ENCODE measurements around the gene CYRIA. TPM values are rescaled to one million over a fixed set of nuclear protein-coding genes. Genes with fewer than 3 reads are reported as not detected.

CYRIA gene
- total and polyA plus RNA-seq, 8 donors: under 0.01 to 12.7 (median 3.3) TPM

- H3K4me1 ChIP-seq: no peaks in the 10 kb centered on the region
- WGBS, 5 donors: 77 to 83% (median 79%) methylated on average over 5 of the region's 5 CpGs
- H3K27me3 ChIP-seq: peaks cover 0 to 4% (median 0%) of the 10 kb centered on the region in 3 donors
- no peak for TF ChIP-seq POLR2AphosphoS5 (IDR thresholded peaks at IDR 0.05)
- no peak for TF ChIP-seq CTCF (IDR thresholded peaks at IDR 0.05)
- no peak for TF ChIP-seq POLR2A (IDR thresholded peaks at IDR 0.05)
- TF ChIP-seq EP300 (IDR thresholded peaks at IDR 0.05): no peak
- H3K9me3 ChIP-seq: no peaks in the 10 kb centered on the region
- no peak overlapping the region for H3K27ac ChIP-seq
- intact Hi-C loops (cut with DNase I; ENCODE audit: low total_unique reads): no loop called here
- DNase-seq: no peak
- H3K36me3 ChIP-seq: no peaks in the 10 kb centered on the region
- no peak overlapping the region for H3K4me3 ChIP-seq
Measured at GRCh38 chr2:16707014-16707623, 41.5 kb upstream of the CYRIA start.

DNA sequence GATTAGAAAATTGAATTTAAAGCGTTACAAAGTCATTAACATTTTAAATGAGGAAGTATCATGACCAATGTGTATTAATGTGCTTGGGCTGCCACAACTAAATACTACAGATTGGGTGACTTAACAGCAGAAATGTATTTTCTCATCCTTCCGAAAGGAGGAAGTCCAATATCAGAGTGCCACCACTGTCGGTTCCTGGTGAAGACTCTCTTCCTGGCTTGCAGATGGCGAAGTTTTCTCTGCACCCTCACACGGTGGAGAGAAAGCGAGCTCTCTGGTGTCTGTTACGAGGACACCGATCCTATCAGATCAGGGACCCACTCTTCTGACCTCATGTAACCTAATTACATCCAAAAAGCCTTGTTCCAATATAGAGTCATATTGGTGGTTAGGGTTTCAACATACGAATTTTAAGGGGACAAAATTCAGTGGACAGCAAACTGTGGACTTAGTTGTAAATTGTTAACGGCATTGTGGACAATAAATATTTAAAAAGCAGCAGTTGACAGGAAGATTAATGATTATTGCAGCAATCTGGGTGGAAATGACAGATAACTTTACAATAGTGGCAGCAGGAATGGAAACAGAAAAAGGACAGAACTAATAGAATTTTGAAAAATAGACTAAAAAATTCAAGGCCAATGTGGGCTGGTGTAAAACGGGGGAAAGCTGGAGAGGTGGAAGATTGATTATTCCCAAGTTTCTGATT is 35.1 kb upstream of the CYRIA start:
- 58 to 66% (median 60%) methylated on average over 11 of the region's 11 CpGs for WGBS, 5 donors
- TF ChIP-seq POLR2A (IDR thresholded peaks at IDR 0.05): no peak
- no peak for TF ChIP-seq EP300 (IDR thresholded peaks at IDR 0.05)
- intact Hi-C loops (cut with DNase I; ENCODE audit: low total_unique reads): no loop called here
- Histone ChIP-seq H3K27ac (no peak overlapping the region), H3K4me1 (no peaks in the 10 kb centered on the region), H3K4me3 (no peak overlapping the region), H3K9me3 (no peaks in the 10 kb centered on the region), H3K36me3 (no peaks in the 10 kb centered on the region), H3K27me3 (no peaks in the 10 kb centered on the region)
- DNase-seq: no peak

- 78 to 83% (median 80%) methylated on average over 4 of the region's 4 CpGs for WGBS, 5 donors
- no peak for DNase-seq
- TF ChIP-seq CTCF (IDR thresholded peaks at IDR 0.05) (no peak), POLR2AphosphoS5 (IDR thresholded peaks at IDR 0.05) (no peak), POLR2A (IDR thresholded peaks at IDR 0.05) (no peak), EP300 (IDR thresholded peaks at IDR 0.05) (no peak)
- Histone ChIP-seq H3K27me3 (no peaks in the 10 kb centered on the region), H3K4me1 (no peaks in the 10 kb centered on the region), H3K4me3 (no peak overlapping the region), H3K27ac (no peak overlapping the region), H3K9me3 (no peaks in the 10 kb centered on the region), H3K36me3 (no peaks in the 10 kb centered on the region)
- intact Hi-C loops (cut with DNase I; ENCODE audit: low total_unique reads): no loop called here
Measured at GRCh38 chr2:16693854-16694253, 28.2 kb upstream of the CYRIA start.

DNA sequence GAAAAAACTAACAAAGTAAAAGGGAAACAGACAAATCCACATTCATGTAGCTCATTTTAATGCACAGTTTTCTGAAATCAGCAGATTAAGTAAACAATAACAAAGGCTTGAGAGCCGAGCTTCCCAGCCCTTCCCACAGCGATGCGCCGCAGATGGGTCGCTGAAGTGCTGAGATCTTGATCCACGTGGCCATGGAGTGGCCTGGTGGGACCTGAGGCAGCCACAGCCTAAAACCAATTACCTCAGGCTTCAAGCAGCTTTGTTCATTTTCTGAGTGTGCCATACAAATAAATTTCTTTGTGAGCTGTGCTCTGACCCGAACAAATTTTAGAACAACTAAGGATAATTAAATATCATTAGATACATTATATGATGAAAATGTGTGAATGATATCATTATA is 25.6 kb upstream of the CYRIA start:
- H3K9me3 ChIP-seq: no peaks in the 10 kb centered on the region
- no peak overlapping the region for H3K27ac ChIP-seq
- WGBS, 5 donors: 61 to 77% (median 75%) methylated on average over 7 of the region's 7 CpGs
- intact Hi-C loops (cut with DNase I; ENCODE audit: low total_unique reads): no loop called here
- DNase-seq: no peak
- H3K4me1 ChIP-seq: no peaks in the 10 kb centered on the region
- TF ChIP-seq CTCF (IDR thresholded peaks at IDR 0.05): no peak
- H3K27me3 ChIP-seq: no peaks in the 10 kb centered on the region
- no peaks in the 10 kb centered on the region for H3K36me3 ChIP-seq
- H3K4me3 ChIP-seq: no peak overlapping the region

- Histone ChIP-seq H3K27ac (no peak overlapping the region), H3K9me3 (no peaks in the 10 kb centered on the region), H3K36me3 (no peaks in the 10 kb centered on the region), H3K4me1 (no peaks in the 10 kb centered on the region), H3K4me3 (no peak overlapping the region), H3K27me3 (no peaks in the 10 kb centered on the region)
- no peak for TF ChIP-seq POLR2A (IDR thresholded peaks at IDR 0.05)
- no peak for TF ChIP-seq POLR2AphosphoS5 (IDR thresholded peaks at IDR 0.05)
- TF ChIP-seq CTCF (IDR thresholded peaks at IDR 0.05): no peak
- TF ChIP-seq EP300 (IDR thresholded peaks at IDR 0.05): no peak
- intact Hi-C loops (cut with DNase I; ENCODE audit: low total_unique reads): no loop called here
- WGBS, 5 donors: 86 to 94% (median 92%) methylated on average over 4 of the region's 4 CpGs
- DNase-seq: no peak
Measured at GRCh38 chr2:16687955-16688354, 22.3 kb upstream of the CYRIA start.

All from stomach (tissue), 9 donors.